DOHH2 (cell line): Measurements from ENCODE around the gene PGA3.

Experiments
- H3F3A ChIP-seq: fragments of 200-600 bp; sonication (generic), shearing (Covaris generic); 2 replicates; pipeline ENCODE4 v1.6.0; 2016; ENCODE audit warnings: antibody characterized with exemption, mild to moderate bottlenecking; ENCODE audit not compliant: control insufficient read depth, insufficient read depth
- H3K27ac ChIP-seq: fragments of 200-600 bp; sonication (generic); 2 replicates; pipeline ENCODE4 v1.5.1; 2014; ENCODE audit warnings: low read depth, mild to moderate bottlenecking, low read length, moderate library complexity
- H3K27me3 ChIP-seq: fragments of 200-600 bp; sonication (generic); 2 replicates; pipeline ENCODE4 v1.6.1; 2014; ENCODE audit warnings: mild to moderate bottlenecking, low read length, mixed read lengths; ENCODE audit not compliant: control insufficient read depth
- H3K36me3 ChIP-seq: fragments of 200-600 bp; sonication (generic); 2 replicates; pipeline ENCODE4 v1.6.1; 2014; ENCODE audit warnings: mild to moderate bottlenecking, low read length, moderate library complexity, mixed read lengths; ENCODE audit not compliant: control insufficient read depth
- H3K4me1 ChIP-seq: fragments of 200-600 bp; sonication (generic); 2 replicates; pipeline ENCODE4 v1.6.1; 2014; ENCODE audit warnings: mild to moderate bottlenecking, low read length, mixed read lengths; ENCODE audit not compliant: control insufficient read depth
- H3K4me2 ChIP-seq: fragments of 200-600 bp; sonication (generic); 2 replicates; pipeline ENCODE4 v1.6.0; 2014; ENCODE audit warnings: mild to moderate bottlenecking, low read length, moderate library complexity
- H3K4me3 ChIP-seq: fragments of 200-600 bp; sonication (generic); 2 replicates; pipeline ENCODE4 v1.5.1; 2014; ENCODE audit warnings: mild to moderate bottlenecking, low read length, mixed read lengths
- H3K79me2 ChIP-seq: fragments of 200-600 bp; sonication (generic); 2 replicates; pipeline ENCODE4 v1.6.1; 2014; ENCODE audit warnings: mild to moderate bottlenecking, low read length, mixed read lengths; ENCODE audit not compliant: control insufficient read depth
- H3K9me2 ChIP-seq: fragments of 200-600 bp; sonication (generic); replicated peaks from 2 replicates; pipeline ENCODE4 v1.6.1; 2014; ENCODE audit warnings: mild to moderate bottlenecking, low read length, mixed read lengths; ENCODE audit not compliant: control insufficient read depth
- H3K9me3 ChIP-seq: fragments of 200-600 bp; sonication (generic); 2 replicates; pipeline ENCODE4 v1.6.1; 2014; ENCODE audit warnings: antibody characterized with exemption, low read length, mixed read lengths; ENCODE audit not compliant: control insufficient read depth, insufficient read depth
- H4K20me1 ChIP-seq: fragments of 200-600 bp; sonication (generic); 2 replicates; pipeline ENCODE4 v1.6.0; 2014; ENCODE audit warnings: low read depth, mild to moderate bottlenecking, antibody characterized with exemption, low read length, moderate library complexity; ENCODE audit not compliant: control insufficient read depth, insufficient read depth
- EZH2phosphoT487 ChIP-seq: fragments of 200-600 bp; sonication (generic); IDR thresholded peaks from 2 replicates; pipeline ENCODE4 v1.6.1; 2017; ENCODE audit warnings: borderline replicate concordance, mild to moderate bottlenecking, antibody characterized with exemption, low read length, moderate library complexity, mixed read lengths
- TF ChIP-seq, protein P1 (sequence below): fragments of 200-600 bp; sonication (generic); IDR thresholded peaks from one replicate; pipeline ENCODE4 v1.5.1; 2014; ENCODE audit warnings: antibody characterized with exemption, mild to moderate bottlenecking, low read depth, low read length; ENCODE audit not compliant: poor library complexity, severe bottlenecking

Gene PGA3

DNA sequence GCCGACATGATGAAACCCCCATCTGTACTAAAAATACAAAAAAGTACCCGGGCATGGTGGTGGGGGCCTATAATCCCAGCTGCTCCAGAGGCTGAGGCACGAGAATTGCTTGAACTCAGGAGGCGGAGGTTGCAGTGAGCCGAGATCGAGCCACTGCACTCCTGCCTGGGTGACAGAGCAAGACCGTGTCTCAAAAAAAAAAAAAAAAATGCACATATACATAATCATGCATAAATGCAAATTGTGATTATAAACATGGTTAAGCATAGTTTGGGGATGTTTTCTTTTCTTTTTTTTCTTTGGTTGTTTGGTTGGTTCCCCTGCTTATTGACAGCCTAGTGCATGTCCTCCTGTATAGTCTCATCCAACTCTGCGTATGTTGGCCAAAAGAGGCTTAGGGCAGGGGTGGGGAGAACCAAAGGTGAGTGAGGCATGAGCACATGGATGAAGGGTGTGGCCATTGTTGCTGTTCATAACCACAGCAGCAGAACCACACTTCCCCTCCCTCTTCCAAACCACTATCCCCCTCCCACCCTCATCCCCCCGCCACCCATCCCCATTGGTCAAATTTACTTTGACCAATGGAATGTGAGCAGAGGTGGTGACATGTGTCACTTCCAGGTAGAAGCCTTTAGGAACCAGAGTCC is 35.1 kb upstream of the PGA3 start:
- H3K4me2 ChIP-seq, result no peak overlapping the region
- TF ChIP-seq EZH2phosphoT487, result no peak
- TF ChIP-seq, protein P1, sequence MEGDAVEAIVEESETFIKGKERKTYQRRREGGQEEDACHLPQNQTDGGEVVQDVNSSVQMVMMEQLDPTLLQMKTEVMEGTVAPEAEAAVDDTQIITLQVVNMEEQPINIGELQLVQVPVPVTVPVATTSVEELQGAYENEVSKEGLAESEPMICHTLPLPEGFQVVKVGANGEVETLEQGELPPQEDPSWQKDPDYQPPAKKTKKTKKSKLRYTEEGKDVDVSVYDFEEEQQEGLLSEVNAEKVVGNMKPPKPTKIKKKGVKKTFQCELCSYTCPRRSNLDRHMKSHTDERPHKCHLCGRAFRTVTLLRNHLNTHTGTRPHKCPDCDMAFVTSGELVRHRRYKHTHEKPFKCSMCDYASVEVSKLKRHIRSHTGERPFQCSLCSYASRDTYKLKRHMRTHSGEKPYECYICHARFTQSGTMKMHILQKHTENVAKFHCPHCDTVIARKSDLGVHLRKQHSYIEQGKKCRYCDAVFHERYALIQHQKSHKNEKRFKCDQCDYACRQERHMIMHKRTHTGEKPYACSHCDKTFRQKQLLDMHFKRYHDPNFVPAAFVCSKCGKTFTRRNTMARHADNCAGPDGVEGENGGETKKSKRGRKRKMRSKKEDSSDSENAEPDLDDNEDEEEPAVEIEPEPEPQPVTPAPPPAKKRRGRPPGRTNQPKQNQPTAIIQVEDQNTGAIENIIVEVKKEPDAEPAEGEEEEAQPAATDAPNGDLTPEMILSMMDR, result no peak

DNA sequence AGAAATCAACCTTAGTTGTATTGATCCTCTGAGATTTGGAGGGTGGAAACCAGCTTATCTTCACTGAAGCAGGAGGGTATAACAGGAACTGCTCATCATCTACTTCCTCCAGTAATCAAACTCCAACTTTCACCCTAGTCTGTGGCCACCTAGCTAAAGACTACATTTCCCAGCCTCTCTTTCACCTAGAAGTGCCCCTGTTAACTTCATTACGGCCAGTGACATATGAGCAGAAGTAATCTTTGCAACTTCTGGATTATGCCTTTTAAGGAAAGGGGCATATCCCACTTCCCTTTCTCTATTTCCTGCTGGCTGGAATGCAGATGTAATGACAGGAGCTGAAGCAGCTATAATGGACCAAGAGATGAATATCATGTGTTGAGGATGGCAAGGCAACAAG is 34.5 kb upstream of the PGA3 start:
- no peaks in the 10 kb centered on the region for H3K9me2 ChIP-seq
- H3K27ac ChIP-seq, result no peak overlapping the region
- H4K20me1 ChIP-seq, result no peaks in the 10 kb centered on the region
- TF ChIP-seq EZH2phosphoT487, result no peak
- TF ChIP-seq, protein P1, result no peak
- H3K4me1 ChIP-seq, result peaks cover 42% of the 10 kb centered on the region
- H3F3A ChIP-seq, result peaks cover 6% of the 10 kb centered on the region
- no peaks in the 10 kb centered on the region for H3K79me2 ChIP-seq
- no peaks in the 10 kb centered on the region for H3K9me3 ChIP-seq
- peaks cover 2% of the 10 kb centered on the region; the same call in 1 of the 2 replicates for H3K27me3 ChIP-seq
- H3K4me2 ChIP-seq, result no peak overlapping the region
- no peaks in the 10 kb centered on the region for H3K36me3 ChIP-seq
- no peak overlapping the region for H3K4me3 ChIP-seq

More for the DNA sequence above, 35.1 kb upstream of the PGA3 start:
- Histone ChIP-seq H3K4me1 (peaks cover 43% of the 10 kb centered on the region), H3K9me2 (no peaks in the 10 kb centered on the region), H3K4me3 (no peak overlapping the region), H3K9me3 (no peaks in the 10 kb centered on the region), H3F3A (peaks cover 6% of the 10 kb centered on the region), H3K79me2 (no peaks in the 10 kb centered on the region), H4K20me1 (no peaks in the 10 kb centered on the region), H3K27me3 (no peaks in the 10 kb centered on the region; the same call in 1 of the 2 replicates), H3K36me3 (no peaks in the 10 kb centered on the region), H3K27ac (no peak overlapping the region)

DNA sequence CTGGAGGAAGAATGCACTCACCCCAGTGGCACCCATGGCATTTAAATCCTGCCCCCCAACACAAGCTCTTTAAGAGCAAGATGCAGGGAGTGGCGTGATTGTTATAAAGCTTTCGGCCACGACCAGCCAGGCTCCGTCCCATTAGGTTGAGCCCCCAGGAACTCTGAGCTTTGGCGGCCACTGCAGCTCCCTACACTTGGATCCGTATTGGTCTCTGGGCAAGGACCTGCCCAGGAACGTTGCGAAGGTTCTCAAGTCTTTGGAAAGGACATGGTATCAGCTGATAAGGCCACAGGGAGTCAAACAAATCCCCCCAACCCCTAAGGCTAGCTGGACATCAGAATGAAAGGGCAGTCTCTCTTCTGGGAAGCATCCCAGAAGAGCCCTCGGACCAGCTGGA is 32.7 kb upstream of the PGA3 start:
- no peaks in the 10 kb centered on the region for H3F3A ChIP-seq
- H3K27ac ChIP-seq, result no peak overlapping the region
- H3K9me3 ChIP-seq, result no peaks in the 10 kb centered on the region
- no peak for TF ChIP-seq EZH2phosphoT487
- TF ChIP-seq, protein P1, result no peak
- H3K4me2 ChIP-seq, result no peak overlapping the region
- H4K20me1 ChIP-seq, result no peaks in the 10 kb centered on the region
- H3K36me3 ChIP-seq, result no peaks in the 10 kb centered on the region
- H3K27me3 ChIP-seq, result peaks cover 7% of the 10 kb centered on the region
- no peak overlapping the region for H3K4me3 ChIP-seq
- H3K79me2 ChIP-seq, result no peaks in the 10 kb centered on the region
- no peaks in the 10 kb centered on the region for H3K9me2 ChIP-seq
- H3K4me1 ChIP-seq, result peaks cover 30% of the 10 kb centered on the region
